ENCODE results near the gene SMPD2. TPM values are rescaled to one million over a fixed set of nuclear protein-coding genes. Genes with fewer than 3 reads are reported as not detected.
"Not testable (repeated sequence)": the region's sequence is repeated elsewhere in the genome, so short reads cannot be mapped to it uniquely, and the experiment has no call there.

The SMPD2 gene
- total RNA-seq, 1 experiment from 2014 or later, result 10.1 TPM

DNA sequence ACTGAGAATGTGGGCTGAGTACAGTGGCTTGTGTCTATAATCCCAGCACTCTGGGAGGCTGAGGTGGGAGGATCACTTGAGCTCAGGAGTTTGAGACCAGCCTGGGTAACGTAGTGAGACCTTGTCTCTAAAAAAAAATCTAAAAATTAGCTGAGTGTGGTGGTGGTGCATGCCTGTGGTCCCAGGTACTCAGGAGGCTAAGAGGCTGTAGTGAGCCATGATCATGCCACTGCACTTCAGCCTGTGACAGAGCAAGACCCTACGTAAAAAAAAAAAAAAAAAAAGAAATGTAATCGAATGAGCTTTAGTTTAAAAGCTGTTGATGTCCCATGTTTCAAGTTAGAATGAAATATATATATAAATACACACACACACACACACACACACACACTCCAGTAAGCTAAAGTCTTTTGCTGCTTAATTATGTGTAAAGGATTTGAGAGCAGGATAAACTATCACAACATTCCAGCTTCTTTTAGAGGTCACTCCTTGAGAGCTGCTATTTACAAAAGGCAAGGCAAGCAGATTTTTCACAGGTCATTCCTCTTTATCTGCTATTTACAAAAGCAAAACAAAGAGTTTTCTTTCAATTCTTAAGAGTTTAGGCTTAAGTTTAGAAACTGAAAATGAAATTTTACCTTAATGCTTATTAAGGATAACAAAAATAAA, 19.8 kb downstream of the SMPD2 start:
- no peak for DNase-seq (ENCODE audit: low read depth)

- DNase-seq (ENCODE audit: low read depth), result not testable (repeated sequence)
Observed at GRCh38 chr6:109461205-109461604, 20.7 kb downstream of the SMPD2 start.

DNA sequence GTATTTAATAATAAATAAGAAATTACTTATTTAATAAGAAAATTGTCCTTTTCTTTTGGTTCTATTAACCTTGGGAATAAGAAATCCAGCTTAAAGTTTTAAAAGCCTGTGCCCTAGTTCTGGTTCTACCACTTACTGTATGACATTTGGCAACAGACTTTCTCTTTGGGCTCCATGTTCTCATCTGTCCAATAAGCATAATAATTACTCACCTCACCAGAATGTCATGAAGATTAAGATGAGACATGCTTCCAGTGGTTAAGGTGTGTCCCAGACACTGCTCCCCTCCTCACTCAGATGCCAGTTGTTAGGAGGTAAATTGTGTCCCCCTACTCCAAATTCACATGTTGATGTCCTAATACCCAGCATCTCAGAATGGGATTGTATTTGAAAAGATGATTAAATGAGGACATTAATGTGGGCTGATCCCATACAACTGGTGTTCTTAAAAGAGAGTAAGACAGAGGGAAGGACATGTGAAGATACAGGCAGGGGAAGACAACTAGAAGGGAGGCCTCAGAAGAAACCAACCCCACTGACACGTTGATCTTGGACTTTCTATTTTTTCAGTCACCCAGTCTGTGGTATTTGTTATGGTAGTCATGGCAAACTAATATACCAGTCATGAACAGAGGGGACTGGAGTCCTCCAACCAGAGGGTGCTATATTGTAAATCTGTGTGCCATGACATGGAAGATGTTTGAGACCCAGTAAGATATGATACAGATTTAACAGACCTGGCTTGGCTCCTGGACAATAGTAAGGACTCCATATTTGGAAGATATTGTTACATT, 21.4 kb downstream of the SMPD2 start:
- DNase-seq (ENCODE audit: low read depth), result no peak

GRCh38 chr6:109465772-109466171, 25.2 kb downstream of the SMPD2 start:
- no peak for DNase-seq (ENCODE audit: low read depth)

DNA sequence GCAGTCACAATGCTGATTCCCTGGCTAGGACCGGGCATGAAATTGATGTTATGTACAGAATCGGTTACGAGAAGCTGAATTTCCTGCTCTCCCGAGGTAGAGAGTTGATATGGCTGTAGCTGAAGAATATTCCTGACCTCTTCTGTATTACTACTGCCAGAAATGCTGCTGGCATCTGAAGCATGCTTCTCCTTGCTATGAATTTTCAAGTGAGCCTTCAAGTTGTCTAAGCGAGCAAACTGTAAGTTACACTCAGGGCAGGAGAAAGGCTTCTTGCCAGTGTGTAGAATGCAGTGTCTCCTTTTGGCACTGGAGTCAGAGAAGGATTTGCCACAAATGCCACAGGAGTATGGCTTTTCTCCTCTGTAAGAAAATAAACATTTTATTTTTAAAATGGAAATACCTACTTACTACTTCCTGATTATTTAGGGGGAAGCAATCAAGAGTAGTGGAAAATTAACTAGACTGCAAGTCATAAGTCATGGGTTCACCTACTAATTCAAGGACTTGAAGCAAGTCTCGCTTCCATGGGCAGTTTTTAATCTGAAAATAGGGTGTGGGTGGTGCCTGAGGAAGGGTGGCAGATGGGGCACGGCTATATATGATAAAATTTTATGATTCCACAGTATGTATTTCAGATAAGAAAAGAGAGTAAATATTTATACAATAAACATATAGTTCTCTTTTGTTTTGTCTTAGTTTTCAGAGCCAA, 25.8 kb downstream of the SMPD2 start:
- no peak for DNase-seq (ENCODE audit: low read depth)

- DNase-seq (ENCODE audit: low read depth), result no peak
Observed at GRCh38 chr6:109467696-109468095, 27.2 kb downstream of the SMPD2 start.

DNA sequence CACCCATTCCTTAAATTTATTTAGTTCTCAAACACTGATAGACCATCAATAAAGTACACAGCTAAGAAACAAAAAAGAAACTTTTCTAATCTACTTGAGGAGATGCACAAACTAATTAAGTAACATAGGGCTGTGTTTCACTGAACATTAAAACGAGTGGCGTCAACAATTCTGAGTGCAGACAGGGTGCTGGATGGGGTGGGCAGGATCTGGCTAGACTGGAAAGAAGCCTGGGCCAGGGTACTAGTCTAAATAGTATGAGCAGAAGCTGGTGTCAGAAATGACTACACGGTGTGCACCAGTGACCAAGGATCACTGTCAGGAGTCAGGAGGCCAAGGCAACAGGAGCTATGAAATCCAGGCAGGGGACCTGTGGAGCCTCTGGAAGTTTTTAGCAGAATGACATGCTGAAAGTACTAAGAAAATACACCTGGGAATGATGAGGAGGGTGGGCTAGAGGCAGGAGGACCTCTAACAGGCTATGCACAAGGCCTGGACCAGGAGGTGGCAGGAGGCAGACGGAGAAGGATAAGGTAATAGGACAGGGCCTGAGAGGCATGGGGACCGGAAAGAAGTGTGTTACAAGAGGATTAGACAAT, 29.2 kb downstream of the SMPD2 start:
- no peak for DNase-seq (ENCODE audit: low read depth)

- no peak for DNase-seq (ENCODE audit: low read depth)
Observed at GRCh38 chr6:109471105-109471810, 30.7 kb downstream of the SMPD2 start.

DNA sequence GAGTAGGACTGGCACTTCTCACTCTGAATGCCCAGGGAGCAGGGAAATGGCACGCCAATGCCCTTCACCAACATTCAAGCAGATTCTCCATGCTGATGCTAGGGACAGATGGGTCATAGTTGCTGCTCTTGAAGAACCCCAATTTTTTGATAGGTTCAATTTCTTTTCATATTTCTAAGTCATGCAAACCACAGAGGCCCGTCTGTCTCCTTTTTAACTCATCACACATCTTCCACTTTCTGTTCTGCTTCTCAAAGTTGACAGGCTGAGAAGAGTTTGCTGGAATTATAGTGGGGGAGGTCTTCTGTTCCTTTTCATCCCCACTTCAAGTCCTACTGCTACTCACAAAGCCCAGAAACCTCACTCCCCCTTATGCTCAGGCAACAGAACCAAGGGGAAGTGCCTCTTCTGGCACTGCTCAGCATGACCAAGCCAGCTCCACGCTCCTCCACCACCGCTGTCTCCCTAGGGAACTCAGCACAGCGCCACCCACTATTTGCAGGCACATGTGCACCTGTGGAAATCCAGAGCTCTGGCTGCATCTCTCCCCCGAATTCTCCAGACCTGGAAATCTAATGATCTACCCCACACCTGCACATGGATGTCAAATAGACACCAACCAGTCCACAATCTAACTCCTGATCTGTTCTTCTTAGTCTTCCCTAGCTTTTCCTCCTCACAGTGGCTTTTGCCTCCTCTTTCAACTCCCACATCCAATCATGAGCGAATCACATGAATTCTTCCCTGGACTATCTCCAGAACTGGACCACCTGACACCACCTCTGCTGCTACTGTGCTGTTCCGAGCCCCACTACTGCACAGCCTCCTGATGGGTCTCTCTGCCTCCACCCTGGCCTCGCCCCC, 31.8 kb downstream of the SMPD2 start:
- DNase-seq (ENCODE audit: low read depth), result no peak

GRCh38 chr6:109473120-109473519, 32.6 kb downstream of the SMPD2 start:
- DNase-seq (ENCODE audit: low read depth), result no peak

- DNase-seq (ENCODE audit: low read depth), result no peak
Observed at GRCh38 chr6:109474995-109475394, 34.5 kb downstream of the SMPD2 start.

DNA sequence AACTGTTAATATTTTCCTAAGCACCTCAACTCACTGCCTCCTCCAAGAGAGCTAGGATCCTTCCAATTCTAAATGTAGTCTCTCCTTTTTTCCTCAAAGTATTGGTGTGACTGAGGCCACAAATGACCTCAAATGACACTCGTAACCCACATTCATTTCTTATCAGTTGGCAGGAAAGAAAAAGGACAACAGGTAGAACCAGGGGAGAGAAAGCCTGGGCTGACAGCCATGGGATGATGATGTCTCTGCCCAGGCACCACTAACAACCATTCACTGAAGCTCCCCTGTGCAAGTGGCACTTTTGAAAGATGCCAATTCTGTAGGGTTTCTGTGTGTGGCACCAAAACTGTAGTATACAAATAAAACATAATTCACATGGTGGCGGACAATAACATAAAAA, 35.1 kb downstream of the SMPD2 start:
- no peak for DNase-seq (ENCODE audit: low read depth)

DNA sequence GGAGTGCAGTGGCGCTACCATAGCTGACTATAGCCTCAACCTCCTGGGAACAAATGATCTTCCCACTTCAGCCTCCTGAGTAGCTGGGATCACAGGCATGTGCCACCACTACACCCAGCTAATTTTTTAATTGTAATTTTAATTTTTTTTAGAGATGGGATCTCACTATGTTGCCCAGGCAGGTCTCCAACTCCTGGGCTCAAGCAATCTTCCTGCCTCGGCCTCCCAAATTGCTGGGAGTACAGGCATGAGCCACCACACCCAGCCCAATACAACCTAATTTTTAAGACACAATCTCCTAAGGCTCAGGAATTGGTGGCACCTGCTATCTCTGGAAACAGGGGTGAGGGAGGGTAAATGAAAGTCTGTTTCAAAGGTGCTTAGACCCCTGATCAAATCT, 36.7 kb downstream of the SMPD2 start:
- DNase-seq (ENCODE audit: low read depth), result no peak

- DNase-seq (ENCODE audit: low read depth), result no peak
Observed at GRCh38 chr6:109477725-109478124, 37.2 kb downstream of the SMPD2 start.

DNA sequence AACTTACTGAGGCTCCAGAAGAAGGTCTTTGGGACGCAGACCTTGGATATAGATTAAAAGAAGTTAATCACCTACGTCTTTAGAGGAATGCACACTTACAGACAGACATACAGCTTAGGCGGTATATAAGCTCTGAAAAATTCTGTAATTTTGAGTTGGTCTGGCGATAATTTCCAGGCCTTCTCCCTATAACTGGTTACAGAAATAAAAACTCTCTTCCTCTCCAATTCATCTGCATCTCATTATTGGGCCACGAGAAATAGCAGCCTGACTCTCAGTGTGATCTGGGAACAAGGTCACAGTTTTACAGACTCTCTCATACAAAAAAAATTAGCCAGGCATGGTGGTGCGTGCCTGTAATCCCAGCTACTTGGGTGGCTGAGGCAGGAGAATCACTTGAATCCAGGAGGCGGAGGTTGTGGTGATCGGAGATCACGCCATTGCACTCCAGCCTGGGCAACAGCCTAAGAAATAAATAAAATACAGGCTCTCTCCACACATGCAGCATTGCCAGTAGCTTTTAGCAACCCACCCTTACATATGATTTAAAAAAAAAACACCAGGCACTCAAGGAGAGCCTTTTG, 37.8 kb downstream of the SMPD2 start:
- no peak for DNase-seq (ENCODE audit: low read depth)

DNA sequence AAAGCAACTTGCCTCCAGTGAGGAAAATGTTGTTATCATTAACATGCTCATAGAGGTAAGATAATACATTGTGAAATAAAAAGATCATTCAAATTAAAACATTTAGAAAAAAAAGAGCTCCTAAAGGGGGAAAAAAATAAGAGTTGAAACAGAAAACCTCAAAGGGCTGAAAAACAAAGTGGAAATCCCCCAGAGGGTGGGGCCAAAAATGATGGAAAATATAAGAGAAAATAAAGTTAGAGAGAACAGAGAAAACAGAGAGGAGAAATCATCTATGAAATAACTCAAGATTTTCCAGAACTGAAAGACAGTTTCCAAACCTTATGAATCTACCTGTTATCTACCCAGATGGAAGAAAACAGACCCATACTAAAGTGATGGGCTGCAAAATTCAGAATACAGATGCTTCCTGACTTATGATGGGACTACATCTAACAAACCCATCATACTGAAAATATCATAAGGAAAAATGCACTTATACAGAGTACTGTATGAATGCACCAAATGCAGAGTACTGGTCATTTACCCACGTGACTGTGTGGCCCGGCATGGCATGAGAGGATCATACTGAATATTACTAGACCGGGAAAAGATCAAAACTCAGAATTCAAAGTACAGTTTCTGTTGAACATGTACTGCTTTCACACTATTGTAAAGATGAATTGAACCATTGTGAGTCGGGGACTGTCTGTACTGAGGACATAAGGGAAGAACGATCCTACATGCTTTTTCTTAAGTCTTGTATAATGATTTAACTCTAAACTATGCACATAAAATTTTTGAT, 38.5 kb downstream of the SMPD2 start:
- DNase-seq (ENCODE audit: low read depth), result no peak

DNA sequence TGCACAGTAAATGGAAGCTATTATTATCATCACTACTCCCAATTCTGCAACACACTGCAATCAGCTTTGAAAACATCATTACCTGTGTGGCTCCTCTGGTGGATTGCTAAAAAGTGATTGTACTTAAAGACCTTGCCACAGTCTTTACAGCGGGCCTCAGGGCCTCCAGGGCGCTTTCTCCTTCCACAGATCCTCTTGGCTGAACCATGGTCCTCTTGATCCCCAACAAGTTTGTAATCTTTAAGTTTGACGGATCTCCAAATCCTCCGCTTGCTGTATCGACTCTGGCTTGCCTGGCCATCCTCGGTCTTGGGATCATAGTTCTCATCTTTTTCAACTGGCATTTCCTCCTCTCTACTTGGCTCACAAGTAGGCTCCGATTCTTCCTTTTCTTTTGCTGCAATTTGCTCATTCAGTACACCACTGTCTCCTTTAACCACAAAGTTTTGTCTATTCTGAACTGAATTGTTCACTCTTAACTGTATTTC, 40.5 kb downstream of the SMPD2 start:
- DNase-seq (ENCODE audit: low read depth), result no peak

- DNase-seq (ENCODE audit: low read depth), result peak; percentile 94
Observed at GRCh38 chr6:109482905-109483734, 42.6 kb downstream of the SMPD2 start, which contains the start of gene ZBTB24. Gene ZBTB24 (minus strand): TSS chr6:109483219. CDS start chr6:109482026, 1,193 bp downstream.
